Measurements from ENCODE around the gene RAB31. TPM values are rescaled to one million over a fixed set of nuclear protein-coding genes. Genes with fewer than 3 reads are reported as not detected.

The RAB31 gene
- total and polyA plus RNA-seq, 2 of the 13 experiments (the other 11 are each of a cell fraction or from before 2014, with no cell fraction given): 1.1 to 1.7 TPM

GRCh38 chr18:9765501-9765900, 57.4 kb downstream of the RAB31 start (continued):
- TF ChIP-seq SIX4 (CRISPR knock-in tag; IDR thresholded peaks at IDR 0.05): peak; percentile 60; the same call in 1 of the 2 replicates
- TF ChIP-seq KAT7 (CRISPR knock-in tag; IDR thresholded peaks at IDR 0.05; ENCODE audit: borderline replicate concordance): no peak
- no peak for TF ChIP-seq ZNF564 (CRISPR knock-in tag; IDR thresholded peaks at IDR 0.05)
- no peak for TF ChIP-seq ZNF7 (CRISPR knock-in tag; IDR thresholded peaks at IDR 0.05)
- TF ChIP-seq FOXJ3 (CRISPR knock-in tag; IDR thresholded peaks at IDR 0.05; ENCODE audit: borderline replicate concordance): no peak
- no peak for TF ChIP-seq MEIS1 (CRISPR knock-in tag; IDR thresholded peaks at IDR 0.05; ENCODE audit: borderline replicate concordance)
- TF ChIP-seq TAF15 (IDR thresholded peaks at IDR 0.05; ENCODE audit: low read depth, low read length, poor library complexity, severe bottlenecking): no peak
- TF ChIP-seq KLF15 (CRISPR knock-in tag; IDR thresholded peaks at IDR 0.05; ENCODE audit: borderline replicate concordance): no peak
- TF ChIP-seq SALL1 (CRISPR knock-in tag; IDR thresholded peaks at IDR 0.05): no peak
- TF ChIP-seq SNRNP70 (IDR thresholded peaks at IDR 0.05; ENCODE audit: low read depth, low read length): no peak
- no peak for TF ChIP-seq CEBPB (IDR thresholded peaks at IDR 0.05; ENCODE audit: borderline replicate concordance, low read depth, low read length)
- TF ChIP-seq ZNF549 (CRISPR knock-in tag; IDR thresholded peaks at IDR 0.05): no peak
- TF ChIP-seq E2F2 (CRISPR knock-in tag; IDR thresholded peaks at IDR 0.05; ENCODE audit: borderline replicate concordance): no peak
- no peak for TF ChIP-seq MIXL1 (CRISPR knock-in tag; IDR thresholded peaks at IDR 0.05)
- TF ChIP-seq MAZ (IDR thresholded peaks at IDR 0.05; ENCODE audit: borderline replicate concordance, low read depth, low read length): no peak
- no peak for TF ChIP-seq MAZ (CRISPR knock-in tag; IDR thresholded peaks at IDR 0.05; ENCODE audit: low read depth)
- TF ChIP-seq KLF16 (CRISPR knock-in tag; IDR thresholded peaks at IDR 0.05): no peak
- no peak for TF ChIP-seq ZNF713 (CRISPR knock-in tag; IDR thresholded peaks at IDR 0.05)
- TF ChIP-seq ZNF609 (CRISPR knock-in tag; IDR thresholded peaks at IDR 0.05; ENCODE audit: borderline replicate concordance): no peak
- TF ChIP-seq ZNF292 (CRISPR knock-in tag; IDR thresholded peaks at IDR 0.05; ENCODE audit: borderline replicate concordance, low read depth): no peak
- TF ChIP-seq CHD4 (IDR thresholded peaks at IDR 0.05; ENCODE audit: borderline replicate concordance, low read length): no peak
- no peak for TF ChIP-seq ZNF563 (CRISPR knock-in tag; IDR thresholded peaks at IDR 0.05)
- no peak for TF ChIP-seq ELF3 (CRISPR knock-in tag; IDR thresholded peaks at IDR 0.05)
